Liver (tissue), 9 donors: ENCODE measurements around the gene GLIPR1. TPM values are rescaled to one million over a fixed set of nuclear protein-coding genes. Genes with fewer than 3 reads are reported as not detected.

Source experiments
- DNase-seq: peaks from one replicate; pipeline ENCODE4 v3.0.0-alpha.2; 2017; ENCODE audit warnings: low spot score
- H3K27ac ChIP-seq, 2 donors: one replicate each; pipeline ENCODE4 v1.7.0; 2013; ENCODE audit warnings: inconsistent platforms in 2 of 2, low read length in 2 of 2, control low read depth in 1 of 2, low read depth in 1 of 2, mild to moderate bottlenecking in 1 of 2
- H3K27me3 ChIP-seq, 4 donors: one replicate each; pipeline versions ENCODE4 v1.6.1 to v1.7.0; 2013; ENCODE audit warnings: low read length in 3 of 4, inconsistent platforms in 1 of 4, mild to moderate bottlenecking in 1 of 4, moderate library complexity in 1 of 4; ENCODE audit not compliant: control insufficient read depth in 4 of 4, insufficient read depth in 4 of 4
- H3K36me3 ChIP-seq, 4 donors: one replicate each; pipeline versions ENCODE4 v1.6.1 to v1.7.0; 2013; ENCODE audit warnings: low read length in 3 of 4, mild to moderate bottlenecking in 3 of 4, low read depth in 1 of 4, moderate library complexity in 1 of 4; ENCODE audit not compliant: control insufficient read depth in 4 of 4, insufficient read depth in 3 of 4
- H3K4me1 ChIP-seq, 4 donors: one replicate each; pipeline versions ENCODE4 v1.6.1 to v1.7.0; 2013; ENCODE audit warnings: low read length in 3 of 4, mild to moderate bottlenecking in 3 of 4, moderate library complexity in 1 of 4; ENCODE audit not compliant: control insufficient read depth in 4 of 4, insufficient read depth in 4 of 4
- H3K4me3 ChIP-seq, 3 donors: one replicate each; pipeline versions ENCODE4 v1.6.1 to v1.7.0; 2013; ENCODE audit warnings: low read length in 3 of 3, control low read depth in 1 of 3, low read depth in 1 of 3, mild to moderate bottlenecking in 1 of 3
- H3K9ac ChIP-seq, 2 donors: one replicate each; pipeline ENCODE4 v1.7.0; 2013; ENCODE audit warnings: low read length in 2 of 2, mild to moderate bottlenecking in 2 of 2, moderate library complexity in 2 of 2, control low read depth in 1 of 2, low read depth in 1 of 2
- H3K9me3 ChIP-seq, 4 donors: one replicate each; pipeline versions ENCODE4 v1.6.1 to v1.7.0; 2013; ENCODE audit warnings: low read length in 3 of 4; ENCODE audit not compliant: control insufficient read depth in 4 of 4
- EGR1 ChIP-seq, 2 donors: IDR thresholded peaks; 2 replicates each; pipeline ENCODE4 v1.6.1; 2016 to 2018; ENCODE audit warnings: antibody characterized with exemption in 2 of 2, low read depth in 2 of 2
- FOXA1 ChIP-seq: IDR thresholded peaks from 2 replicates; pipeline ENCODE4 v1.6.1; 2016; ENCODE audit warnings: antibody characterized with exemption
- FOXA2 ChIP-seq: IDR thresholded peaks from 2 replicates; pipeline ENCODE4 v1.6.1; 2016; ENCODE audit warnings: antibody characterized with exemption
- GABPA ChIP-seq, 2 donors: IDR thresholded peaks in 1 of 2; conservative IDR thresholded peaks in 1 of 2; 2 replicates each; pipeline ENCODE4 v1.6.1; 2016; ENCODE audit warnings: antibody characterized with exemption in 2 of 2, mild to moderate bottlenecking in 1 of 2, moderate library complexity in 1 of 2
- HNF4G ChIP-seq: IDR thresholded peaks from 2 replicates; pipeline ENCODE4 v1.6.1; 2016; ENCODE audit warnings: antibody characterized with exemption
- NR2F2 ChIP-seq: IDR thresholded peaks from 2 replicates; pipeline ENCODE4 v1.6.1; 2016; ENCODE audit warnings: antibody characterized with exemption
- SP1 ChIP-seq: IDR thresholded peaks from 2 replicates; pipeline ENCODE4 v1.6.1; 2018; ENCODE audit warnings: antibody characterized with exemption, mild to moderate bottlenecking
- TAF1 ChIP-seq: conservative IDR thresholded peaks from 2 replicates; pipeline ENCODE4 v1.6.1; 2016; ENCODE audit warnings: antibody characterized with exemption, mild to moderate bottlenecking
- YY1 ChIP-seq: IDR thresholded peaks from 2 replicates; pipeline ENCODE4 v1.6.1; 2016; ENCODE audit warnings: antibody characterized with exemption, mild to moderate bottlenecking
- WGBS: extraction: QIAGEN DNeasy Blood & Tissue Kit; methylation state at CpG from one replicate; pipeline ENCODE4 v1.1.7; 2013; 5-methylcytosine and 5-hydroxymethylcytosine counted together
- polyA plus RNA-seq, 2 donors: library from polyadenylated mRNA; stranded (reverse) in 1 of 2; unstranded in 1 of 2; fragments of 200-250 nt in 1 of 2; fragments of >200 nt in 1 of 2; fragmentation: Nextera tagmentation in 1 of 2; extraction: Ambion mirVana in 1 of 2; gene quantifications; one replicate each; pipeline versions ENCODE4 v1.2.1 to v1.2.3, GENCODE V29; 2013 to 2015
- total RNA-seq, 2 donors: library from RNA; depleted of rRNA; stranded (reverse); fragments of >200 nt; gene quantifications; one replicate each; pipeline ENCODE4 v1.2.3, GENCODE V29; 2014
- TF ChIP-seq, protein P1 (sequence below): fragments of 150-350 bp; IDR thresholded peaks from 2 replicates; pipeline ENCODE4 v1.5.1; 2017; ENCODE audit warnings: improper control_type of control experiment, low read depth, low read length; ENCODE audit not compliant: missing input control
- TF ChIP-seq, protein P2 (sequence below): IDR thresholded peaks from 2 replicates; pipeline ENCODE4 v1.6.1; 2016; ENCODE audit warnings: antibody characterized with exemption
- TF ChIP-seq, protein P3 (sequence below): IDR thresholded peaks from 2 replicates; pipeline ENCODE4 v1.6.1; 2016; ENCODE audit warnings: antibody characterized with exemption, mild to moderate bottlenecking
- TF ChIP-seq, protein P4 (sequence below): IDR thresholded peaks from 2 replicates; pipeline ENCODE4 v1.6.1; 2016; ENCODE audit warnings: antibody characterized with exemption
- TF ChIP-seq, protein P5 (sequence below): IDR thresholded peaks from 2 replicates; pipeline ENCODE4 v1.6.1; 2016; ENCODE audit warnings: antibody characterized with exemption
- donor health status: healthy.
- donor health status: healthy.
- donor health status: healthy.
- donor health status: healthy.
- donor health status: healthy.

The GLIPR1 gene
- total and polyA plus RNA-seq, 4 donors = 3.0 to 8.2 (median 4.7) TPM

DNA sequence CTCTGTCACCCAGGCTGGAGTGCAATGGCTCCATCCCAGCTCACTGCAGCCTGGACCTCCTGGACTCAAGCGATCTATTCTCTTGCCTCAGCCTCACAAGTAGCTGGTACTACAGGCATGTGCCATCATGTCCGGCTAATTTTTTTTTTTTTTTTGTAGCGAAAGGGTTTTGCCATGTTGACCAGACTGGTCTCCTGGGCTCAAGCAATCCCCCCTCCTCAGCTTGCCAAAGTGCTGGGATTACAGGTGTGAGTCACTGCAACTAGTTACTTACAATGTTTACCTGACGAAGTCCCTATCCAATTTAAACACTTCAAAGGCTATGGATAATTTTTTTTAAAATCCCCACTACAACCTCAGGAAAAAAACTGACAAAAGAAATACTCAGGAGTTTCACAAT lies 29.1 kb downstream of the GLIPR1 start:
- peaks cover 0 to 5% (median 4%) of the 10 kb centered on the region in 4 donors for H3K36me3 ChIP-seq
- H3K4me1 ChIP-seq = peaks cover 0 to 37% (median 30%) of the 10 kb centered on the region in 4 donors
- peak overlapping the region in 1 of 2 donors; percentile 25 for H3K9ac ChIP-seq
- no peak overlapping the region for H3K4me3 ChIP-seq
- no peaks in the 10 kb centered on the region for H3K9me3 ChIP-seq
- no peaks in the 10 kb centered on the region for H3K27me3 ChIP-seq
- DNase-seq = no peak
- TF ChIP-seq, protein P1, sequence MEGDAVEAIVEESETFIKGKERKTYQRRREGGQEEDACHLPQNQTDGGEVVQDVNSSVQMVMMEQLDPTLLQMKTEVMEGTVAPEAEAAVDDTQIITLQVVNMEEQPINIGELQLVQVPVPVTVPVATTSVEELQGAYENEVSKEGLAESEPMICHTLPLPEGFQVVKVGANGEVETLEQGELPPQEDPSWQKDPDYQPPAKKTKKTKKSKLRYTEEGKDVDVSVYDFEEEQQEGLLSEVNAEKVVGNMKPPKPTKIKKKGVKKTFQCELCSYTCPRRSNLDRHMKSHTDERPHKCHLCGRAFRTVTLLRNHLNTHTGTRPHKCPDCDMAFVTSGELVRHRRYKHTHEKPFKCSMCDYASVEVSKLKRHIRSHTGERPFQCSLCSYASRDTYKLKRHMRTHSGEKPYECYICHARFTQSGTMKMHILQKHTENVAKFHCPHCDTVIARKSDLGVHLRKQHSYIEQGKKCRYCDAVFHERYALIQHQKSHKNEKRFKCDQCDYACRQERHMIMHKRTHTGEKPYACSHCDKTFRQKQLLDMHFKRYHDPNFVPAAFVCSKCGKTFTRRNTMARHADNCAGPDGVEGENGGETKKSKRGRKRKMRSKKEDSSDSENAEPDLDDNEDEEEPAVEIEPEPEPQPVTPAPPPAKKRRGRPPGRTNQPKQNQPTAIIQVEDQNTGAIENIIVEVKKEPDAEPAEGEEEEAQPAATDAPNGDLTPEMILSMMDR = no peak
- TF ChIP-seq, protein P2, sequence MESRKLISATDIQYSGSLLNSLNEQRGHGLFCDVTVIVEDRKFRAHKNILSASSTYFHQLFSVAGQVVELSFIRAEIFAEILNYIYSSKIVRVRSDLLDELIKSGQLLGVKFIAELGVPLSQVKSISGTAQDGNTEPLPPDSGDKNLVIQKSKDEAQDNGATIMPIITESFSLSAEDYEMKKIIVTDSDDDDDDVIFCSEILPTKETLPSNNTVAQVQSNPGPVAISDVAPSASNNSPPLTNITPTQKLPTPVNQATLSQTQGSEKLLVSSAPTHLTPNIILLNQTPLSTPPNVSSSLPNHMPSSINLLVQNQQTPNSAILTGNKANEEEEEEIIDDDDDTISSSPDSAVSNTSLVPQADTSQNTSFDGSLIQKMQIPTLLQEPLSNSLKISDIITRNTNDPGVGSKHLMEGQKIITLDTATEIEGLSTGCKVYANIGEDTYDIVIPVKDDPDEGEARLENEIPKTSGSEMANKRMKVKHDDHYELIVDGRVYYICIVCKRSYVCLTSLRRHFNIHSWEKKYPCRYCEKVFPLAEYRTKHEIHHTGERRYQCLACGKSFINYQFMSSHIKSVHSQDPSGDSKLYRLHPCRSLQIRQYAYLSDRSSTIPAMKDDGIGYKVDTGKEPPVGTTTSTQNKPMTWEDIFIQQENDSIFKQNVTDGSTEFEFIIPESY = no peak
- TF ChIP-seq GABPA (IDR thresholded peaks at IDR 0.05 in 1 of 2, conservative IDR thresholded peaks at IDR 0.05 in 1 of 2) = no peak
- no peak for TF ChIP-seq SP1
- TF ChIP-seq, protein P3, sequence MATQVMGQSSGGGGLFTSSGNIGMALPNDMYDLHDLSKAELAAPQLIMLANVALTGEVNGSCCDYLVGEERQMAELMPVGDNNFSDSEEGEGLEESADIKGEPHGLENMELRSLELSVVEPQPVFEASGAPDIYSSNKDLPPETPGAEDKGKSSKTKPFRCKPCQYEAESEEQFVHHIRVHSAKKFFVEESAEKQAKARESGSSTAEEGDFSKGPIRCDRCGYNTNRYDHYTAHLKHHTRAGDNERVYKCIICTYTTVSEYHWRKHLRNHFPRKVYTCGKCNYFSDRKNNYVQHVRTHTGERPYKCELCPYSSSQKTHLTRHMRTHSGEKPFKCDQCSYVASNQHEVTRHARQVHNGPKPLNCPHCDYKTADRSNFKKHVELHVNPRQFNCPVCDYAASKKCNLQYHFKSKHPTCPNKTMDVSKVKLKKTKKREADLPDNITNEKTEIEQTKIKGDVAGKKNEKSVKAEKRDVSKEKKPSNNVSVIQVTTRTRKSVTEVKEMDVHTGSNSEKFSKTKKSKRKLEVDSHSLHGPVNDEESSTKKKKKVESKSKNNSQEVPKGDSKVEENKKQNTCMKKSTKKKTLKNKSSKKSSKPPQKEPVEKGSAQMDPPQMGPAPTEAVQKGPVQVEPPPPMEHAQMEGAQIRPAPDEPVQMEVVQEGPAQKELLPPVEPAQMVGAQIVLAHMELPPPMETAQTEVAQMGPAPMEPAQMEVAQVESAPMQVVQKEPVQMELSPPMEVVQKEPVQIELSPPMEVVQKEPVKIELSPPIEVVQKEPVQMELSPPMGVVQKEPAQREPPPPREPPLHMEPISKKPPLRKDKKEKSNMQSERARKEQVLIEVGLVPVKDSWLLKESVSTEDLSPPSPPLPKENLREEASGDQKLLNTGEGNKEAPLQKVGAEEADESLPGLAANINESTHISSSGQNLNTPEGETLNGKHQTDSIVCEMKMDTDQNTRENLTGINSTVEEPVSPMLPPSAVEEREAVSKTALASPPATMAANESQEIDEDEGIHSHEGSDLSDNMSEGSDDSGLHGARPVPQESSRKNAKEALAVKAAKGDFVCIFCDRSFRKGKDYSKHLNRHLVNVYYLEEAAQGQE = no peak
- TF ChIP-seq HNF4G = no peak
- TF ChIP-seq EGR1 (IDR thresholded peaks at IDR 0.05; ENCODE audit: low read depth in 2 of 2) = no peak
- TF ChIP-seq FOXA2 = no peak
- TF ChIP-seq NR2F2 = no peak
- TF ChIP-seq, protein P4, sequence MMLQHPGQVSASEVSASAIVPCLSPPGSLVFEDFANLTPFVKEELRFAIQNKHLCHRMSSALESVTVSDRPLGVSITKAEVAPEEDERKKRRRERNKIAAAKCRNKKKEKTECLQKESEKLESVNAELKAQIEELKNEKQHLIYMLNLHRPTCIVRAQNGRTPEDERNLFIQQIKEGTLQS = no peak
- no peak for TF ChIP-seq YY1
- H3K27ac ChIP-seq = no peak overlapping the region
- 70% methylated on average over 4 of the region's 4 CpGs for WGBS

DNA sequence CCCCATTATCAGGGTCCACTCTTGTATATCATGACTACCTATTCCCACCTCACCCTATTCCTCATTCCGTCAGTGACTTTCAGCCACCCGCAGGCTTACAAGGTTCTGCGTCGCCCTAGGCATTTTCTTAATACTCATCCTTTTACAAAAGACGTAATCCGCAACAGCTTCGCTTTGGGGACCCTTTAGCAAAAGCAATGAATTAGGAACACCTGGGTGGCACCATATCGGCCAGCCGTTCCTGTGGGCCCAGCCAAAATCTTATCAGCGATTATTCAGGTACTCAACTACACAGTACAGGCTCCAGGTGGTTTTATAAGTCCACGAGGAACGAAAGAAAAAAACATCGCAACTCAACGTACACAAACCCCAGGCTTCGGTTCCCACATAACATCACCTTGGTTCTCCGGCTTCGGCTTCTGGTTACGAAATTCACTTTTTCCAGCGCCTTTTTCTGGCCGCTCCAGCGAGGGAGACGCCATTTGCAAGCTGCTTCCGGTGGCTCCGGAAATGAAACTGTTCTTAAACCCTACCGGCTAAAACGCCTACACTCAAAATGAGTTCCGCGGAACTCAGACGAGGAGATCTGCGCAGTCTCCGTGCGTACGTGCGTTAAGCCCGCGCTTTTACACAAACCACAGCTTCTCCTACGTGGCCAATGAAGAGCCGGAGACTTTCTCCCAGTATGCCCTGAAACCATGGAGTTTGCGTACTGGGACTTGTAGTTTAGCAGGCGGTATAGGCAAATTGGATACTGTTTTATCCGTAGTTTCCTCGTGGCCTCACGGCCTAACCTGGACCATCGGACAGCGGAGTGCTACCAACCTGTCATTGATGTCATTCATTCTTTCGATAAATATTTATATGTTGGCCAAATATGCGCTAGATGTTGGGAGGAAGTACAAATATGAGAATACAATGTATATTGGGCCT lies 30.8 kb downstream of the GLIPR1 start, which contains the start of gene KRR1:
Gene KRR1 (minus strand): TSS at position 494 of the 933 bp plus-strand sequence. CDS start 12 bp downstream, at position 482.
- Histone ChIP-seq H3K36me3 (peaks cover 0 to 2% (median under 1%) of the 10 kb centered on the region in 4 donors), H3K9me3 (no peaks in the 10 kb centered on the region), H3K27ac (peak within 1 kb of the TSS; percentile 66 to 78), H3K27me3 (no peaks in the 10 kb centered on the region), H3K4me1 (peaks cover 0 to 30% (median 26%) of the 10 kb centered on the region in 4 donors), H3K4me3 (peak within 1 kb of the TSS; percentile 70 to 100 (median 87)), H3K9ac (peak within 1 kb of the TSS; percentile 76 to 90)
- 3% methylated on average over 47 of the region's 47 CpGs for WGBS
- peak; percentile 83 for DNase-seq
- TF ChIP-seq, protein P5, sequence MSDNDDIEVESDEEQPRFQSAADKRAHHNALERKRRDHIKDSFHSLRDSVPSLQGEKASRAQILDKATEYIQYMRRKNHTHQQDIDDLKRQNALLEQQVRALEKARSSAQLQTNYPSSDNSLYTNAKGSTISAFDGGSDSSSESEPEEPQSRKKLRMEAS = peak; percentile 91
- TF ChIP-seq FOXA1 (no peak), SP1 (peak; percentile 70), HNF4G (no peak), GABPA (IDR thresholded peaks at IDR 0.05 in 1 of 2, conservative IDR thresholded peaks at IDR 0.05 in 1 of 2) (peak; percentile 91 to 98), TAF1 (peak; percentile 96), NR2F2 (no peak), YY1 (peak; percentile 99)
- TF ChIP-seq, protein P3 = peak; percentile 82
- TF ChIP-seq, protein P1 = peak; percentile 6
